Aorta (tissue), 5 donors: Measurements from ENCODE around the gene CYP19A1. TPM values are rescaled to one million over a fixed set of nuclear protein-coding genes. Genes with fewer than 3 reads are reported as not detected.
A peak's percentile ranks its signal among the peaks of the same experiment; 100 is the strongest.

ENCODE experiments used
- ATAC-seq: fragments of 200-7000 bp; cut with Tn5 transposase; one replicate; pipeline ENCODE4 v1.9.1; 2022; ENCODE audit warnings: moderate library complexity; ENCODE audit not compliant: low FRiP score
- DNase-seq, 2 donors: peaks; one replicate each; pipeline ENCODE4 v3.0.0-alpha.2; 2020
- H3K27ac ChIP-seq, 2 donors: one replicate each; pipeline ENCODE4 v1.5.1; 2013; ENCODE audit warnings: low read length in 2 of 2, mild to moderate bottlenecking in 2 of 2, moderate library complexity in 2 of 2, control low read depth in 1 of 2, inconsistent platforms in 1 of 2, low read depth in 1 of 2
- H3K27me3 ChIP-seq, 2 donors: one replicate each; pipeline ENCODE4 v1.6.1; 2013; ENCODE audit warnings: control low read depth in 1 of 2, low read length in 1 of 2, mild to moderate bottlenecking in 1 of 2, moderate library complexity in 1 of 2; ENCODE audit not compliant: insufficient read depth in 2 of 2, control insufficient read depth in 1 of 2
- H3K36me3 ChIP-seq, 2 donors: one replicate each; pipeline ENCODE4 v1.6.1; 2013; ENCODE audit warnings: control low read depth in 1 of 2, low read length in 1 of 2, mild to moderate bottlenecking in 1 of 2; ENCODE audit not compliant: insufficient read depth in 2 of 2, control insufficient read depth in 1 of 2
- H3K4me1 ChIP-seq, 2 donors: one replicate each; pipeline ENCODE4 v1.6.1; 2013; ENCODE audit warnings: low read length in 2 of 2, control low read depth in 1 of 2, mild to moderate bottlenecking in 1 of 2, moderate library complexity in 1 of 2; ENCODE audit not compliant: insufficient read depth in 2 of 2, control insufficient read depth in 1 of 2
- H3K4me3 ChIP-seq, 2 donors: one replicate each; pipeline ENCODE4 v1.5.1; 2013; ENCODE audit warnings: low read length in 2 of 2, control low read depth in 1 of 2, mild to moderate bottlenecking in 1 of 2
- H3K9me3 ChIP-seq: one replicate; pipeline ENCODE4 v1.6.1; 2013; ENCODE audit warnings: mild to moderate bottlenecking, low read length; ENCODE audit not compliant: control insufficient read depth
- WGBS, 2 donors: extraction: QIAGEN DNeasy Blood & Tissue Kit; methylation state at CpG; one replicate each; pipeline ENCODE4 v1.1.7; 2013; 5-methylcytosine and 5-hydroxymethylcytosine counted together
- intact Hi-C, 2 donors: fragments of 100-400 bp; cut with DNase I; formaldehyde crosslinking; loops; one replicate each; pipeline versions ENCODE4 v1.14.2 to v1.15.0; 2022
- polyA plus RNA-seq, 2 donors: library from polyadenylated mRNA; stranded (reverse); fragments of 200-250 nt; gene quantifications; one replicate each; pipeline ENCODE4 v1.2.3, GENCODE V29; 2013
- total RNA-seq, 2 donors: library from RNA; stranded (reverse); fragmentation: NEBNext Ultra II Directional; extraction: Animal tissue kit (Norgen Biotek cat#: 25700); gene quantifications; one replicate each; pipeline ENCODE4 v1.2.1, GENCODE V29; 2021
- donor health status: healthy with polysubstance abuse.
- donor health status: Bipolar disorder and iron deficiency.
- donor health status: DM: no; HTN: no; CAD: no.
- donor health status: DM: no; HTN: no; CAD: no.
- donor health status: DM: yes; HTN: yes; CAD: no.

Gene CYP19A1
- total and polyA plus RNA-seq, 4 donors: 0.77 to 4.8 (median 3.8) TPM

GRCh38 chr15:51184627-51185026, 153.8 kb downstream of the CYP19A1 start:
- no peak overlapping the region for H3K4me3 ChIP-seq
- H3K27ac ChIP-seq: no peak overlapping the region
- no peaks in the 10 kb centered on the region for H3K9me3 ChIP-seq
- peaks cover 1 to 3% of the 10 kb centered on the region in 2 donors for H3K4me1 ChIP-seq
- intact Hi-C loops: no loop called here
- H3K36me3 ChIP-seq: no peaks in the 10 kb centered on the region
- no peak for ATAC-seq
- WGBS, 2 donors: 80 to 84% methylated on average over 6 of the region's 6 CpGs
- no peak for DNase-seq
- H3K27me3 ChIP-seq: no peaks in the 10 kb centered on the region

- H3K27ac ChIP-seq: no peak overlapping the region
- DNase-seq (no peak), ATAC-seq (no peak)
- intact Hi-C loops: no loop called here
- H3K4me1 ChIP-seq: peaks cover 0 to 3% of the 10 kb centered on the region in 2 donors
- 93 to 96% methylated on average over 5 of the region's 5 CpGs for WGBS, 2 donors
- no peaks in the 10 kb centered on the region for H3K27me3 ChIP-seq
- no peak overlapping the region for H3K4me3 ChIP-seq
- no peaks in the 10 kb centered on the region for H3K36me3 ChIP-seq
- no peaks in the 10 kb centered on the region for H3K9me3 ChIP-seq
Measured at GRCh38 chr15:51183076-51183475, 155.3 kb downstream of the CYP19A1 start.

- H3K27ac ChIP-seq: no peak overlapping the region
- ATAC-seq (no peak), DNase-seq (no peak)
- H3K4me3 ChIP-seq: no peak overlapping the region
- no peaks in the 10 kb centered on the region for H3K27me3 ChIP-seq
- no peaks in the 10 kb centered on the region for H3K36me3 ChIP-seq
- WGBS, 2 donors: 0 to 9% methylated on average over 1 of the region's 1 CpG
- intact Hi-C loops: no loop called here
- H3K9me3 ChIP-seq: no peaks in the 10 kb centered on the region
- H3K4me1 ChIP-seq: peaks cover 0 to 3% of the 10 kb centered on the region in 2 donors
Measured at GRCh38 chr15:51181905-51182304, 156.5 kb downstream of the CYP19A1 start.

DNA sequence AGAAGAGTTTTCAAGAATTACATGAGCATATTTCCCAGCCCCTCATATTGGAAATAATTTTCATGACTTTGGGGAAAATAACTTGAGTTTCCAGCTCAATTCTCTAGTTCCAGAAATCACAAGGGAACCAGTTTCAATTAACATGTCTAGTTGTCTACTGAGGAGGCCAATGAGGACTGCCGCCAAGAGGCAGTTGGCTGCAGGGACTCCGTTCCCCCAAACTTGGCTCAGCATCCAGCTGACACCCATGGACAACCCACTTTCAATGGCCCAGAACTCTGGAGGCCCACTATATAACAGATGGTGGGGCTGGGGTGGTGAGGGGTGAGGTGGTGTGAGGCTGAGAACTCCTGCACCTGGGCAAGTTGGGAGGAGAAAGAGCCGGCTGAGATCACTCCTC, 157.2 kb downstream of the CYP19A1 start:
- Histone ChIP-seq H3K27me3 (no peaks in the 10 kb centered on the region), H3K36me3 (no peaks in the 10 kb centered on the region), H3K4me3 (no peak overlapping the region), H3K4me1 (peaks cover 0 to 3% of the 10 kb centered on the region in 2 donors), H3K9me3 (no peaks in the 10 kb centered on the region), H3K27ac (no peak overlapping the region)
- ATAC-seq (no peak), DNase-seq (no peak)
- 50 to 56% methylated on average over 3 of the region's 3 CpGs for whole genome bisulfite sequencing, 2 donors
- intact Hi-C loops: no loop called here

- intact Hi-C loops: no loop called here
- Histone ChIP-seq H3K36me3 (no peaks in the 10 kb centered on the region), H3K4me1 (peaks cover 0 to 3% of the 10 kb centered on the region in 2 donors), H3K4me3 (no peak overlapping the region), H3K9me3 (no peaks in the 10 kb centered on the region), H3K27me3 (no peaks in the 10 kb centered on the region), H3K27ac (no peak overlapping the region)
- no peak for DNase-seq
- ATAC-seq: no peak
- WGBS, 2 donors: 95 to 100% methylated on average over 1 of the region's 1 CpG
Measured at GRCh38 chr15:51180534-51180933, 157.9 kb downstream of the CYP19A1 start.

DNA sequence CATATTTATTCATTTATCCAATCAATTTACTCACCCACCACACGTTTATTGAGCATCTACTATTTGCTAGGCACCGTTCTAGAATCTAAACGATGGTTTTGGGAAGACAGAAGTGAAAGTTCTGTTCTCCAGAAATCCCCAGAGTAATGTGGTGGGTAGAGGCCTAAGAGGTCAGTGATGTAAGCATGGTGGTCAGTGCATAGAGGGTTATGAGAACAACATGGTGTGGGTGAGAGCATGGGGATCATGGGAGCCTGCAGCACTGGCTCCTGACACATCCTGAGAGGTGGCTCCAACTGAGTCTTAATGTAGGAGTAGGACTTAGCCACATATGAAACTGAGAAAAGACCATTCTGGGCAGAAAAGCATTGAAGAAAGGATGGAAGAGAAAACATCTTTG, 158.4 kb downstream of the CYP19A1 start:
- Histone ChIP-seq H3K36me3 (no peaks in the 10 kb centered on the region), H3K9me3 (no peaks in the 10 kb centered on the region), H3K4me3 (no peak overlapping the region), H3K27me3 (no peaks in the 10 kb centered on the region), H3K4me1 (peaks cover 0 to 3% of the 10 kb centered on the region in 2 donors), H3K27ac (no peak overlapping the region)
- ATAC-seq (no peak), DNase-seq (no peak)
- intact Hi-C loops: no loop called here
- WGBS, 2 donors: 89 to 94% methylated on average over 3 of the region's 3 CpGs

DNA sequence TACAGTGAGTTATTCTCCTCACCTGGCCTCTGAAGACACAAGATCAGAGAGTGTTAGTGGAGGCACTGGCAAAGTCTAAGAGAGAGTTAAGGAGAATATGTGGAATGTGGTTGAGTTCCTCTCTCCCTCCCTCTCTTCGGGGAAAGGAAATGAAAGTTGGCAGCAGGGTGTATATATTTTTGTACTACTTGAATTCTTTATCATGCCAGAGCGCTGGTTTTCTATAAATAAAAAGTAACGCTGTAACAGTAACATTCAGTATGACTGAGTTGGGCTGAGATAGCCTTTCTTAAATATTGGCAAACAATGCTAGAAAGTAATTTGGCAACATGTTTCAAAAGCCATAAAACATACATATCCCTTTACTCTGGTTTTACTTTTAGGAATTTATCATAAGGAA, 166.2 kb downstream of the CYP19A1 start:
- DNase-seq: no peak
- ATAC-seq: peak; percentile 78
- Histone ChIP-seq H3K27ac (peak overlapping the region; percentile 20 to 99), H3K9me3 (no peaks in the 10 kb centered on the region), H3K27me3 (no peaks in the 10 kb centered on the region), H3K36me3 (no peaks in the 10 kb centered on the region), H3K4me1 (peaks cover 7 to 10% of the 10 kb centered on the region in 2 donors), H3K4me3 (no peak overlapping the region)
- intact Hi-C loops: loop anchor here in 1 of 2 donors (2.0 kb wide), 1 partner anchor 19 kb away; no protein-coding TSS in a partner anchor
- 0 to 1% methylated on average over 3 of the region's 3 CpGs for WGBS, 2 donors

- H3K36me3 ChIP-seq: no peaks in the 10 kb centered on the region
- H3K4me1 ChIP-seq: peaks cover 7 to 10% of the 10 kb centered on the region in 2 donors
- H3K9me3 ChIP-seq: no peaks in the 10 kb centered on the region
- WGBS, 2 donors: 27 to 30% methylated on average over 3 of the region's 3 CpGs
- intact Hi-C loops: no loop called here
- no peaks in the 10 kb centered on the region for H3K27me3 ChIP-seq
- H3K4me3 ChIP-seq: no peak overlapping the region
- no peak for DNase-seq
- peak overlapping the region; percentile 20 to 99 for H3K27ac ChIP-seq
- peak; percentile 69 for ATAC-seq
Measured at GRCh38 chr15:51171634-51171932, 166.8 kb downstream of the CYP19A1 start.

DNA sequence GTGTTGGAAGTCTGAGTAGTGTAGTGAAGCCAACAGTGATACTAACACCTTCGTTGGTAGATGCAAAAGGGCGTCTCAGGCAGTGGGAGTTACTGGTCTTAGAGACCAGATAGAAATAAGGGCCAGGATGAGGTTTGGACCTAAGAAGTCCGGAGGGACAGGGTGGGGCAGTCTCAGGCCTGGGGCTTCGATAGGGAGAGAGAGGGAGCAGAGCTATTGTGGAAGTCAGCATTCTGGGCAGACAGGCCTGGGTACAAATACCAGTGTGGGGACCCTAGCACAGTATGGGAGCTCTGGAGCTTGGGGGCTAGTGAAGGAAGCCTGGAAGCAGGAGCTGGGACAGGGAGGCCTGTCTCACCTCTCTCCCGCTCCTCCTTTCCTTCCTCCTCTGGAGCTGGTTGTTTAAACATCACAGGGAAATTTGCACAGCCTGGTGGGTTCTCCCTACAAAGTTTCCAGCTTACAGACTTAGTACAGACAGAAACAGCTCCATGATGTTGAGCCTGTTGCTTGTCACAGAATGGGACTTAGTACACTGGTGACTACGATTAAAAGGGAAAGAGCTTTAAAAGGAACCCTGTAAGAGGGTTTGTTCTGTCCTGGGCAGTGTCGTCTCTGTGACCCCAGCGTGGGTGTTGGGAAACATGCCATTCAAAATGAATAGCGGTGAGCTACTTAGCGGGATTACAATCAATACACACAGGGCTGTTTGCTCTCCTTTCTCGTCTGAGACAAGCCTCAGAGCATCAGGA, 167.3 kb downstream of the CYP19A1 start:
- intact Hi-C loops: no loop called here
- no peaks in the 10 kb centered on the region for H3K36me3 ChIP-seq
- 57 to 60% methylated on average over 11 of the region's 11 CpGs for WGBS, 2 donors
- H3K4me1 ChIP-seq: peaks cover 7 to 10% of the 10 kb centered on the region in 2 donors
- no peaks in the 10 kb centered on the region for H3K9me3 ChIP-seq
- ATAC-seq (peak; percentile 33), DNase-seq (no peak)
- no peak overlapping the region for H3K4me3 ChIP-seq
- H3K27me3 ChIP-seq: no peaks in the 10 kb centered on the region
- peak overlapping the region; percentile 20 to 99 for H3K27ac ChIP-seq
